Posterior cingulate gyrus (tissue), 11 donors: ENCODE data around the gene SIX1.

ENCODE experiments used
- DNase-seq, 10 donors: peaks; one replicate each; pipeline versions ENCODE4 v3.0.0 to v3.0.0-alpha.2; 2020 to 2021; ENCODE audit warnings: mixed read lengths in 3 of 10
- intact Hi-C: fragments of 100-400 bp; cut with DNase I; formaldehyde crosslinking; loops from one replicate; pipeline ENCODE4 v1.15.1; 2023

SIX1 gene

DNA sequence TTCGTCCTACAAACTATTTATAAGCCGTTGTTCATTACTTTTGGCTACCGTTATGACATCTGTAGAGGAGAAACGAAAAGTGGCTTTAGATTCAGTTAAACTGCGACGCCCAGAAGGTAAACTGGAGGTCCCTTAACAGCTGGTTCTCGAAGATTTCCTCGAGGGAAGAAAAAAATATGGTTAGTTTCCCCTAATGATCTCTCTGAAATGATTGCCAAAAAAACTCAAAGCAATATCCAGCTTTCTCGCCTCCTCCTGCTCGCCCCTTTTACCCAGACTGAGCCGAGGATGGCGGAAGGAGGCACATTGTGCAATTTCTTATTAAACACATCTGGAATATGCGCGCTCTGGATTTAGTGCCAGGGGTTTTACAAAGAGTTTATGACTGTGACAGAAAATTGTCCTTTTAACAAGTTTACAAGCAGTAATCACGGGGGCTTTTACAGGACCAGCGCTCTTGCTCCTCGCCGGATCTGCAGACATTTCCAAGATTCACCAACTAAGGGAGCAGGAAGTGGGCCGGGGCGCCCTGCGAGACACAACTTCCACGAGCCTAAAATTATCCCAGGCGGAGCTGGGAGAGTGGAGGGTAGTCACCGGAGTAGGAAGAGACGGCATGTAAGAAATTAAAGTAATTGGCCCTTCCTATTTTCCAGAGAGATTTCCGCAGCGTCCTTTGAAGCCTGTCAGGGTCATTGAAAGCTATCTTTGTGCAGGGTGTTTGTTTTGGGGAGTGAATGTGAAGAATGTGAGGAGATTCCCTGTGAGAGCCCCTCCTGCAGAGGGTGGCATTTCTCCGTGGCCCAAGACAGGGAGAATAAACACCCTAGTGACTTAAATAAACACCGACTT, 5.6 kb downstream of the SIX1 start:
- intact Hi-C loops, result no loop called here
- DNase-seq, result no peak

GRCh38 chr14:60643141-60643462, 6.2 kb downstream of the SIX1 start:
- no peak for DNase-seq
- intact Hi-C loops, result no loop called here

DNA sequence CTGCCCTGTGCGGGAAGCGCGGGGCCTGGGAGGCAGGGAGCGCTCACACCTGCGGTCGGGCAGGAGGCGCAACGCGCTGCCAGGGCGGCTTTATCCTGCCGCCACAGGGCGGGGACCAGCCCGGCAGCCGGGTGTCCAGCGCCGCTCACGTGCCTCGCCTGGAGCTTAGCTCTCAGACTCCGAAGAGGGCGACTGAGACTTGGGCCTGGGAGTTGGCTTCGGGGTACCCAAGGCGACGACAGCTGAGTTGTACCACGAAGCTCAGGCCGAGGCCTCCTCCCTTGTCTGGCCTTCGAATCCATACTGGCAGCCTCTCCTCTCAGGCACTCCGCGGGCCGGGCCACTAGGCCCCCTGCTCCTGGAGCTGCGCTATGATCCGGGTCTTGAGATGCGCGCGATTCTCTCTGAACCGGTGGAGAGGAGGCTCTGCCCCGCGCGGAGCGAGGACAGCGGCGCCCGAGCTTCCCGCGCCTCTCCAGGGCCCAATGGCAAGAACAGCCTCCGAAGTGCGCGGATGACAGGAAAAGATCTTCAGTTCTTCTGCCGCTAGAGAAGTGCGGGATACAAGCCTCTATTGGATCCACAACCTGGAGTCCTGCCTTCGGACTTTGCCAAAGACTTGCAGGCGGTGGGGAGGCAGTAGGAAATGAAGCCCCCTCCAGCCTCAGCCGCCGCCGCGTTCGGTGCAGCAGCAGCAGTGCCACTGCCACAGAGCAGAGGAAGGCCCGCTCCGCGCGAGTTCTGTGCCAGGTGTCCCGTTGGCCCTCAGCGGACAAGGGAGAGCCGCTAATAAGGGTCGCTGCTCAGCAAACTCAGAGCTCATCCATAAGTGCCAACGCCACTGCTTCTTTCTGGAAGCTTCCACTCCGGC, 6.8 kb downstream of the SIX1 start:
- peak in 1 of 10 donors; percentile 81 for DNase-seq
- intact Hi-C loops, result no loop called here

DNA sequence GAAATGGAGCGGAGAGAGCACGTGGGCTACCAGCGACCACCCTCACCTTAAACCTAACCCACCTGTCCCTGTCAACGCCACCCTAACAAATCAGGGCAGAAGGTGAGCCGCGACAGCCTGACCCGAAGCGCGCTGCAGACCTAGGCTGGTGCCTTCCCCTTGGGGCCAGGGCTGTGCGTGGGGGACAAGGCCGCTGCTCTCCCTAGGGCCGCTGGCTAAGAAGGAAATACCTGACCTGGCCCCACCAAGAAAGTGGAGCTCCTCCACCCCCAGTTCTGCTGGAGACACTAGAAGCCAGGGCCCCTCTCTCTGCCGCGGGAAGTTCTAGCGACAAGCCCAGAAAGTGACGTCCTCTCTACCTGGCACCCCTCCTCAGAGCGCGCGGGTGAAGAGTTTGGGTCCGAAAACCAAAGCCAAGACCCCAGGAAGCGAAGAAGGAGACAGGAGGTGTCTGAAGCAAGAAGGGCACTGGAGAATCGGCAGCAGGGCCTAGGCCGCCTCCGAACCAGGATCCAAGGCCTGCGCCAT, 7.5 kb downstream of the SIX1 start:
- intact Hi-C loops, result no loop called here
- peak in 1 of 10 donors; percentile 63 for DNase-seq

DNA sequence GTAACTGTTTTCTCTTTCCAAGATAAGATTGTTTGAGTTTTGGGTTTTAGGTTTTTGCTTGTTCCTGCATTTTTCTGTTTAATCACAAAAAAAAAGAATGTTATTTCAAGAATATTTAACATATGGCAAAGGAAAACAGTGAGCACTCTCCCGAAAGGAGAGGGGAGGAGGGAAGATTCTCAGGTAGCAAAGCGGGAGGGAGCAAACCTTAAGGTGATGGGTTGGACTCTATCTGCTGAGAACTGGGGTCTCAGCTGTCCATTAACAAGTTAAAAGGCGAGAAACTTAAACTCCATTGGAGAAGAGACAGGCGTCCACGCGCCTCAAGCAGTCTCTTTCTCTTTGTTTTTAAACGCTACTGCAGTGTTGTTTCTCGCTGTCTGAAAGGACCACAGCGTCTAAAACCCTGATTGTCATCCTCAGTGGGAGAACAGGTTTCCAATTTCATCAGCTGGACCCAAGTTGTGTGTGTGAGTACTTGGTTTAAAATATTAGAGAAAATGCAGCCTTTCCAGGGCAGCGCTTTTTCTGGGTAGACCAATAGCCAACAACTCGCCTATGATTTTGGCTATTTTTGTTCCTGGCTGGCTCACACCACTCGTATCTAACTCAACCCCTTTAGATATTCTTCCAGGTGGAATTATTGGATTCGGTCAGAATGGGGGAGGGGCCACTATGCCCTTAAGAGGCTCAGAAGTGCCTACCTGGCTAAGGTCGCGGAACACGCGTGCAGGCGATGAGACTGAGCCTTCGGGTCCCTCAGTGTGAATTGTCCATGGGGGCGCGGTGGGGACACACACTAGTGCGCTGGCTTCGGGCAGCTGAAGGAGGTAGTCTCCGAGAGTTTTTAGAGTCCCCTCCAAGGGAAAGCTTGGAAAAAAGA, 8.2 kb downstream of the SIX1 start:
- DNase-seq, result no peak
- intact Hi-C loops, result no loop called here

- intact Hi-C loops, result no loop called here
These were observed 9.6 kb downstream of the SIX1 start for GRCh38 chr14:60639674-60640073.

GRCh38 chr14:60637479-60638315, 11.6 kb downstream of the SIX1 start:
- DNase-seq, result no peak
- intact Hi-C loops, result no loop called here

More at GRCh38 chr14:60639674-60640073, 9.6 kb downstream of the SIX1 start:
- no peak for DNase-seq

GRCh38 chr14:60636879-60637478, 12.3 kb downstream of the SIX1 start:
- DNase-seq, result no peak
- intact Hi-C loops, result no loop called here

DNA sequence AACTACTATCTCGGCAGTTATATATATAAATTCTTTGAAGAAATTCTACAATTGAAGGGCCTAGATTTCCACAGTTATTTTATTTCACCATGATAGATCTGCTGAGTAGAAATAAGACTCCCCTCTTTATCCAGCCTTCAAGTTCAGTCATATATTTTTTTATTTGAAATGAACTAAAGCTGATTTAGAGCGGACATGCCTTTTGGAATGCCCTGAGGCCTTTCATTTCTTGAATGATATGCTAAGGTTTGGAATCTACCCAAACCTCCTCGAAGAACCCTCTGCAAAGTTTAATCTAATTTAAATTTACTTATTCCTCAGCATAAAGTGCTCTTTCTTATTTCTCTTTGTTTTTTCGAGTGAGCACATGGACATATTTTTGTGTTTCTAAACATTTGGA, 15.1 kb downstream of the SIX1 start:
- DNase-seq, result no peak
- intact Hi-C loops, result no loop called here

DNA sequence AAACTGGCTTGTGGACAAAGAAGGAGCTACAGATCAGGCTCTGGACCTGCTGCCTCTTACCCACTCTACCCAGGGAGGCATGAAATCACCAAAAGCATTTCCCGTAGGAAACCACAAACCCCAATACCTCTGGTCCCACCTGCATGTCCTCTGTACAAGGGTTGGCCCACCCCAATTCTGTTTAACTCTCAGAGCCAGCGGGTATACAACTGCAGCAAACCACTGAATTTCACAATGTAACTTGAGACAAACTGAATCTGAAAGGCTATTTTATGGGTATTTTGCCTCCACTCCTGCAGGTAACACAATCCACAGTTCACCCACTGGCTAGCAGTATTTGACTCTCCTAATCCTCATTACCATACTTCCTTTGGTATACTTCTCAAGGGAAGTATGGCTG, 16.5 kb downstream of the SIX1 start:
- intact Hi-C loops, result no loop called here
- DNase-seq, result no peak

GRCh38 chr14:60632257-60632656, 17.0 kb downstream of the SIX1 start:
- DNase-seq, result no peak
- intact Hi-C loops, result no loop called here

GRCh38 chr14:60631842-60632241, 17.4 kb downstream of the SIX1 start:
- DNase-seq, result no peak
- intact Hi-C loops, result no loop called here

DNA sequence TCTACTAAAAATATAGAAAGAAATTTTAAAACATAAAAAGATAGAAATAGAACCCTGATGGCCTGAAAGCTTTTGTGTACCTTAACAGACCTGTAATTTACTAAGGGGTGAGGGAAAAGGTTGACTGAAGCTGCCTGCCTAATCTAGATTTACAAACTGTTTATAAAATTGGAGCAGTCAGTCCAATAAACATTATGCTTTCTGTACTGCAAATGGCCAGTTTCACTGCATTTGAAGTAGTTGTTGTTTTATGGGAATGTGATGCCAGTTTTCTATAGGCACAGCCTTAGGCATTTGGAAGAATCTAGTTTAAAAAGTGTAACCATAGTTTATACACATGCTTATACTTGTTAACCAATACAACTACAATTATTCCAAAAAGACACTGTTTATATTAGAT, 19.1 kb downstream of the SIX1 start:
- no peak for DNase-seq
- intact Hi-C loops, result no loop called here

GRCh38 chr14:60628892-60629291, 20.4 kb downstream of the SIX1 start:
- DNase-seq, result no peak
- intact Hi-C loops, result no loop called here

- no peak for DNase-seq
These were observed 26.4 kb downstream of the SIX1 start for GRCh38 chr14:60622917-60623257.

GRCh38 chr14:60622210-60622916, 26.9 kb downstream of the SIX1 start:
- intact Hi-C loops, result no loop called here

More at GRCh38 chr14:60622917-60623257, 26.4 kb downstream of the SIX1 start:
- intact Hi-C loops, result no loop called here

DNA sequence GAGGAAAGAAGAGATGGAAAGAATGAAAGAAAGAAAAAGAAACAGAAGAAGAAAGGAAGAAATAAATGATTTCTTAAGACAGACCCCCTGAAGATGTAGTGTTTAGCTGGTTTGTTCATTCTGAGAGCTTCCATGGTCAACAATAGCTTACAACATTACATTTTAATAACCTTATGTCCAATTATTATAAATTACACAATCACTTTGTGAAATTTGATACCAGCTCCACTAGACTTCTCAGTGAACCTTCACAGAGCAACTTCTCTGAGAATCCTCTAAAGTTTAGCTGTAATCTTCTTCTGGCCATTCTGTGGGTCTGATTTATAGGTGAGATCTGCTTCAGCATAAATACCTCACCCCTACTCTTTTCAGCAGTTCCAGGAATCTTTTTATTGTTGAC, 27.9 kb downstream of the SIX1 start:
- intact Hi-C loops, result no loop called here
- no peak for DNase-seq

More at GRCh38 chr14:60622210-60622916, 26.9 kb downstream of the SIX1 start:
- no peak for DNase-seq

- intact Hi-C loops, result no loop called here
- no peak for DNase-seq
These were observed 31.0 kb downstream of the SIX1 start for GRCh38 chr14:60618241-60618640.
